Endothelial cell of umbilical vein (primary cell): ENCODE data around the gene TP53TG5.

ENCODE experiments used
- EZH2 ChIP-seq: IDR thresholded peaks from 2 replicates; pipeline ENCODE4 v1.6.1; 2012; ENCODE audit warnings: borderline replicate concordance, low read depth, mild to moderate bottlenecking, moderate library complexity, low read length, inconsistent platforms; ENCODE audit not compliant: severe bottlenecking
- POLR2A ChIP-seq: IDR thresholded peaks from 2 replicates; pipeline ENCODE4 v1.6.1; 2012; ENCODE audit warnings: low read depth, mild to moderate bottlenecking, control low read depth, low read length
- TF ChIP-seq, protein P1 (sequence below), 2 donors: IDR thresholded peaks; 1 replicate in 1 of 2; 2 replicates in 1 of 2; pipeline ENCODE4 v1.5.1; 2011; ENCODE audit warnings: low read length in 2 of 2, mild to moderate bottlenecking in 2 of 2, moderate library complexity in 2 of 2, control low read depth in 1 of 2, inconsistent platforms in 1 of 2, low read depth in 1 of 2; ENCODE audit not compliant: insufficient read depth in 1 of 2; ENCODE audit errors: extremely low read depth in 1 of 2
- TF ChIP-seq, protein P2 (sequence below): IDR thresholded peaks from 2 replicates; pipeline ENCODE4 v1.6.1; 2011; ENCODE audit not compliant: insufficient read depth, insufficient read length

DNA sequence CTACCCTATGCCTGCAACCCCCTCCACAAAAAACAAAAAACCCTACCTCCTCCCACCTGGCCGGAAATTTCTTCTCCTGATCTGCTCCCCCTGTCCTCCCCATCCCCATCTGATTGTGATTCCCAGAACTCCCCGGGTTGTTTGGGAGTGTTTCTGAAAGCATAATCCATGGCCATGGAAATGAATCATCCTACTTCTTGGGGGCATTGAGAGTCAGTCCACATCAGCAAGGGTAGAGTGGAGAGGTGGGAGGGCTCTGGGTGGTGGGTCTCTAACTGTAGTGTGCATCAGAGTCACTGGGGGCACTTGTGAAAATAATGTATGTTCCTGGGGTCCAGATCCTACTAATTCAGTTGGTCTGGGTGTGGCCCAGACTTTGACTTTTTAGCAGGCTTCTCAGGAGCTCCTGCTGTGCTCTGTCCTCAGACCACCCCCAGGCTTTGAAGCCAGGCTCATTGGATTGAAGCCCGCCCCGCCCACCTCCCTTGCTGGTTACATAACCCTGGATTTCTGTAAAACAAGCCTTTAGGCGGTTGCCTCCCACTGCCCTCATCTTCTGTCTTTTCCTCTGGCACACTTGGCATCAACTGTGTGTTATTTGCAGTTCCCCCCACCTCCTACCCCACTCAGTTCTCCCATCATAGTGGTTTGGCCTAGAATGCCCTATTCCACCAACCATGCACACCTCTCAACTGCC lies 48.3 kb upstream of the TP53TG5 start:
- TF ChIP-seq EZH2 (no peak), POLR2A (no peak)
- TF ChIP-seq, protein P1, sequence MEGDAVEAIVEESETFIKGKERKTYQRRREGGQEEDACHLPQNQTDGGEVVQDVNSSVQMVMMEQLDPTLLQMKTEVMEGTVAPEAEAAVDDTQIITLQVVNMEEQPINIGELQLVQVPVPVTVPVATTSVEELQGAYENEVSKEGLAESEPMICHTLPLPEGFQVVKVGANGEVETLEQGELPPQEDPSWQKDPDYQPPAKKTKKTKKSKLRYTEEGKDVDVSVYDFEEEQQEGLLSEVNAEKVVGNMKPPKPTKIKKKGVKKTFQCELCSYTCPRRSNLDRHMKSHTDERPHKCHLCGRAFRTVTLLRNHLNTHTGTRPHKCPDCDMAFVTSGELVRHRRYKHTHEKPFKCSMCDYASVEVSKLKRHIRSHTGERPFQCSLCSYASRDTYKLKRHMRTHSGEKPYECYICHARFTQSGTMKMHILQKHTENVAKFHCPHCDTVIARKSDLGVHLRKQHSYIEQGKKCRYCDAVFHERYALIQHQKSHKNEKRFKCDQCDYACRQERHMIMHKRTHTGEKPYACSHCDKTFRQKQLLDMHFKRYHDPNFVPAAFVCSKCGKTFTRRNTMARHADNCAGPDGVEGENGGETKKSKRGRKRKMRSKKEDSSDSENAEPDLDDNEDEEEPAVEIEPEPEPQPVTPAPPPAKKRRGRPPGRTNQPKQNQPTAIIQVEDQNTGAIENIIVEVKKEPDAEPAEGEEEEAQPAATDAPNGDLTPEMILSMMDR (IDR thresholded peaks at IDR 0.05; ENCODE audit: extremely low read depth in 1 of 2, insufficient read depth in 1 of 2, low read depth in 1 of 2, low read length in 2 of 2), result no peak
- TF ChIP-seq, protein P2, sequence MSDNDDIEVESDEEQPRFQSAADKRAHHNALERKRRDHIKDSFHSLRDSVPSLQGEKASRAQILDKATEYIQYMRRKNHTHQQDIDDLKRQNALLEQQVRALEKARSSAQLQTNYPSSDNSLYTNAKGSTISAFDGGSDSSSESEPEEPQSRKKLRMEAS, result no peak
